Natural killer cell (primary cell): ENCODE results near the gene METAP1D. TPM values are rescaled to one million over a fixed set of nuclear protein-coding genes. Genes with fewer than 3 reads are reported as not detected.

Source experiments
- ATAC-seq, 3 donors: fragments of 150-1000 bp in 2 of 3; fragments of 200-7000 bp in 1 of 3; cut with Tn5 transposase; 1 replicate in 1 of 3; 2 replicates in 2 of 3; pipeline ENCODE4 v1.10.0; 2021; ENCODE audit warnings: mild to moderate bottlenecking in 2 of 3, moderate library complexity in 2 of 3
- DNase-seq, 2 donors: peaks; one replicate each; pipeline versions ENCODE4 v3.0.0 to v3.0.0-alpha.2; 2013 to 2021; ENCODE audit warnings: mixed read lengths in 1 of 2
- H3K27ac ChIP-seq: one replicate; pipeline ENCODE4 v1.5.1; 2013; ENCODE audit warnings: mild to moderate bottlenecking, low read length
- H3K27me3 ChIP-seq: one replicate; pipeline ENCODE4 v1.6.1; 2013; ENCODE audit warnings: low read length; ENCODE audit not compliant: control insufficient read depth, insufficient read depth
- H3K36me3 ChIP-seq: one replicate; pipeline ENCODE4 v1.6.1; 2013; ENCODE audit warnings: low read length; ENCODE audit not compliant: control insufficient read depth, insufficient read depth
- H3K4me1 ChIP-seq: one replicate; pipeline ENCODE4 v1.6.1; 2013; ENCODE audit warnings: low read length; ENCODE audit not compliant: control insufficient read depth, insufficient read depth
- H3K4me3 ChIP-seq: one replicate; pipeline ENCODE4 v1.5.1; 2013; ENCODE audit warnings: low read length
- H3K9me3 ChIP-seq: one replicate; pipeline ENCODE4 v1.6.1; 2013; ENCODE audit warnings: low read length; ENCODE audit not compliant: control insufficient read depth, insufficient read depth
- H3K27ac Mint-ChIP-seq, 2 donors: one replicate each; pipeline ENCODE4 v1.8.0; 2022; ENCODE audit warnings: mild to moderate bottlenecking in 2 of 2, mixed read lengths in 2 of 2, moderate library complexity in 1 of 2
- H3K27me3 Mint-ChIP-seq, 2 donors: one replicate each; pipeline ENCODE4 v1.8.0; 2022; ENCODE audit warnings: low read depth in 2 of 2, mixed read lengths in 2 of 2
- H3K36me3 Mint-ChIP-seq: one replicate; pipeline ENCODE4 v1.8.0; 2022; ENCODE audit warnings: mixed read lengths
- H3K4me1 Mint-ChIP-seq, 2 donors: one replicate each; pipeline ENCODE4 v1.8.0; 2022; ENCODE audit warnings: mixed read lengths in 2 of 2
- H3K4me3 Mint-ChIP-seq: one replicate; pipeline ENCODE4 v1.8.0; 2022; ENCODE audit warnings: mild to moderate bottlenecking, moderate library complexity, mixed read lengths
- H3K9me3 Mint-ChIP-seq, 2 donors: one replicate each; pipeline ENCODE4 v1.8.0; 2022; ENCODE audit warnings: mixed read lengths in 2 of 2
- CTCF ChIP-seq: fragments of 200-600 bp; IDR thresholded peaks from one replicate; pipeline ENCODE4 v1.8.0; 2022; ENCODE audit warnings: antibody characterized with exemption
- WGBS: methylation state at CpG from one replicate; pipeline ENCODE4 v1.1.7; 2013; ENCODE audit warnings: missing lambda C conversion rate; ENCODE audit not compliant: insufficient coverage; 5-methylcytosine and 5-hydroxymethylcytosine counted together
- intact Hi-C: fragments of 100-400 bp; cut with micrococcal nuclease; formaldehyde crosslinking; loops from one replicate; pipeline ENCODE4 v1.14.2; 2022
- total RNA-seq, 4 donors: library from RNA; stranded (reverse); fragments of 120-200 nt in 1 of 4; gene quantifications; one replicate each; pipeline versions ENCODE4 v1.2.3 to v1.2.4, GENCODE V29; 2013 to 2022

Gene METAP1D
- total RNA-seq, 3 donors from 2014 or later (not counting 1 experiment from before 2014, with no cell fraction given): 2.8 to 3.4 (median 3.2) TPM

- Mint-ChIP-seq H3K36me3 (no peaks in the 10 kb centered on the region), H3K27ac (peak within 1 kb of the TSS; percentile 78 to 92), H3K9me3 (no peaks in the 10 kb centered on the region), H3K27me3 (peaks cover 53 to 59% of the 10 kb centered on the region in 2 donors), H3K4me1 (peaks cover 42 to 67% of the 10 kb centered on the region in 2 donors), H3K4me3 (peak within 1 kb of the TSS; percentile 94)
- peaks cover 73% of the 10 kb centered on the region for H3K4me1 ChIP-seq
- intact Hi-C loops: loop anchor here (1.0 to 10.0 kb wide), 7 partner anchors 16 to 1288 kb away; partner anchors contain the start of genes GAD1 and HAT1
- WGBS: under 1% methylated on average over 73 of the region's 74 CpGs
- TF ChIP-seq CTCF: no peak
- DNase-seq: peak; percentile 72 to 81
- H3K36me3 ChIP-seq: no peaks in the 10 kb centered on the region
- peak; percentile 44 to 74 (median 66) for ATAC-seq
- H3K4me3 ChIP-seq: peak within 1 kb of the TSS; percentile 44
- peaks cover 2% of the 10 kb centered on the region for H3K9me3 ChIP-seq
- H3K27me3 ChIP-seq: peaks cover 89% of the 10 kb centered on the region
- no peak within 1 kb of the TSS for H3K27ac ChIP-seq
Observed at GRCh38 chr2:172102391-172103359, 102.9 kb downstream of the METAP1D start, which contains the start of gene DLX2. TSS of gene DLX2 (minus strand) at chr2:172102900. CDS start at chr2:172102538, 362 bp downstream.

- TF ChIP-seq CTCF: peak; percentile 96
Observed at GRCh38 chr2:172103471-172104272, 103.9 kb downstream of the METAP1D start.

GRCh38 chr2:172105471-172106107 lies 105.8 kb downstream of the METAP1D start:
- DNase-seq (peak in 1 of 2 donors; percentile 28), ATAC-seq (no peak)
- no peaks in the 10 kb centered on the region for H3K9me3 Mint-ChIP-seq
- no peak for TF ChIP-seq CTCF
- intact Hi-C loops: loop anchor here (2.0 to 10.0 kb wide), 4 partner anchors 181 to 1291 kb away; partner anchors contain the start of genes GAD1 and HAT1
- H3K27me3 Mint-ChIP-seq: peaks cover 66 to 72% of the 10 kb centered on the region in 2 donors
- no peaks in the 10 kb centered on the region for H3K36me3 Mint-ChIP-seq
- no peak overlapping the region for H3K4me3 Mint-ChIP-seq
- H3K9me3 ChIP-seq: no peaks in the 10 kb centered on the region
- WGBS: 17% methylated on average over 23 of the region's 23 CpGs
- H3K4me1 Mint-ChIP-seq: peaks cover 50 to 70% of the 10 kb centered on the region in 2 donors
- peaks cover 86% of the 10 kb centered on the region for H3K27me3 ChIP-seq
- H3K27ac Mint-ChIP-seq: no peak overlapping the region
- no peaks in the 10 kb centered on the region for H3K36me3 ChIP-seq
- no peak overlapping the region for H3K27ac ChIP-seq
- H3K4me1 ChIP-seq: peaks cover 63% of the 10 kb centered on the region
- H3K4me3 ChIP-seq: no peak overlapping the region

More at GRCh38 chr2:172103471-172104272, 103.9 kb downstream of the METAP1D start:
- H3K27ac ChIP-seq: no peak overlapping the region
- H3K4me1 Mint-ChIP-seq: peaks cover 46 to 72% of the 10 kb centered on the region in 2 donors
- H3K4me3 Mint-ChIP-seq: peak overlapping the region; percentile 94
- H3K4me1 ChIP-seq: peaks cover 75% of the 10 kb centered on the region
- peaks cover 57 to 65% of the 10 kb centered on the region in 2 donors for H3K27me3 Mint-ChIP-seq
- H3K27ac Mint-ChIP-seq: peak overlapping the region; percentile 78 to 92
- WGBS: 2% methylated on average over 21 of the region's 25 CpGs
- H3K36me3 Mint-ChIP-seq: no peaks in the 10 kb centered on the region
- H3K36me3 ChIP-seq: no peaks in the 10 kb centered on the region
- no peaks in the 10 kb centered on the region for H3K9me3 Mint-ChIP-seq
- peaks cover 2% of the 10 kb centered on the region for H3K9me3 ChIP-seq
- DNase-seq (peak; percentile 77 to 84), ATAC-seq (peak; percentile 29 to 72 (median 38))
- H3K27me3 ChIP-seq: peaks cover 89% of the 10 kb centered on the region
- H3K4me3 ChIP-seq: no peak overlapping the region
- intact Hi-C loops: loop anchor here (1.0 to 10.0 kb wide), 8 partner anchors 17 to 1289 kb away; partner anchors contain the start of genes GAD1 and HAT1
